T-helper 1 cell treated with Interleukin-12 subunit alpha and Interleukin-12 subunit beta and Interleukin-4 antibody, amounts not matched to agents 30 ng/mL and 1 ng/mL, for 36 hours (primary cell): ENCODE data around the gene CACNA1I. TPM values are rescaled to one million over a fixed set of nuclear protein-coding genes. Genes with fewer than 3 reads are reported as not detected.

Experiments used
- intact Hi-C: fragments of 100-400 bp; cut with micrococcal nuclease; formaldehyde crosslinking; loops from one replicate; pipeline ENCODE4 v1.15.1; 2024
- total RNA-seq: library from RNA; stranded (reverse); gene quantifications from 2 replicates; pipeline ENCODE4 v1.2.3, GENCODE V29; 2022

CACNA1I gene
- total RNA-seq, 1 donor from 2014 or later = 2.2 TPM

GRCh38 chr22:39645532-39645931, 75.0 kb downstream of the CACNA1I start:
- intact Hi-C loops = no loop called here

GRCh38 chr22:39646398-39647063, 76.0 kb downstream of the CACNA1I start:
- intact Hi-C loops = no loop called here

GRCh38 chr22:39647836-39648629, 77.5 kb downstream of the CACNA1I start:
- intact Hi-C loops = no loop called here

GRCh38 chr22:39648630-39648950, 78.0 kb downstream of the CACNA1I start:
- intact Hi-C loops = no loop called here

GRCh38 chr22:39649500-39650089, 79.0 kb downstream of the CACNA1I start:
- intact Hi-C loops = no loop called here

GRCh38 chr22:39651053-39651996, 80.8 kb downstream of the CACNA1I start:
- intact Hi-C loops = no loop called here

GRCh38 chr22:39652990-39653786, 82.6 kb downstream of the CACNA1I start:
- intact Hi-C loops = no loop called here

- intact Hi-C loops = no loop called here
Measured at GRCh38 chr22:39653787-39654077, 83.2 kb downstream of the CACNA1I start.

- intact Hi-C loops = no loop called here
Measured at GRCh38 chr22:39654131-39654926, 83.8 kb downstream of the CACNA1I start.

GRCh38 chr22:39655004-39655579, 84.5 kb downstream of the CACNA1I start:
- intact Hi-C loops = no loop called here

GRCh38 chr22:39655831-39656230, 85.3 kb downstream of the CACNA1I start:
- intact Hi-C loops = no loop called here

- intact Hi-C loops = no loop called here
Measured at GRCh38 chr22:39656495-39657490, 86.2 kb downstream of the CACNA1I start.

GRCh38 chr22:39658367-39658766, 87.8 kb downstream of the CACNA1I start:
- intact Hi-C loops = loop anchor here (1.0 kb wide), 1 partner anchor 126 kb away; the partner anchor contains the start of gene RPS19BP1

GRCh38 chr22:39658806-39659463, 88.4 kb downstream of the CACNA1I start:
- intact Hi-C loops = loop anchor here (1.0 kb wide), 1 partner anchor 127 kb away; the partner anchor contains the start of gene RPS19BP1

- intact Hi-C loops = loop anchor here (5.0 kb wide), 1 partner anchor 64 kb away; no protein-coding TSS in a partner anchor
Measured at GRCh38 chr22:39661501-39661841, 90.9 kb downstream of the CACNA1I start.

- intact Hi-C loops = loop anchor here (5.0 kb wide), 1 partner anchor 65 kb away; no protein-coding TSS in a partner anchor
Measured at GRCh38 chr22:39661842-39662685, 91.5 kb downstream of the CACNA1I start.

- intact Hi-C loops = loop anchor here (5.0 kb wide), 1 partner anchor 65 kb away; no protein-coding TSS in a partner anchor
Measured at GRCh38 chr22:39662686-39663052, 92.1 kb downstream of the CACNA1I start.
